Measurements from ENCODE around the gene TSSK1B. TPM values are rescaled to one million over a fixed set of nuclear protein-coding genes. Genes with fewer than 3 reads are reported as not detected.

TSSK1B gene
- total RNA-seq, 1 experiment from 2014 or later: 0.17 TPM

GRCh38 chr5:113450462-113450861, 15.7 kb upstream of the TSSK1B start:
- no peak overlapping the region for H3K18ac ChIP-seq (ENCODE audit: insufficient read length, low read depth, low read length)

More at GRCh38 chr5:113450462-113450861, 15.7 kb upstream of the TSSK1B start:
- Histone ChIP-seq H2BK5ac (ENCODE audit: insufficient read length, low read length) (no peak overlapping the region), H3K4me1 (ENCODE audit: insufficient read depth, low read length) (no peaks in the 10 kb centered on the region), H3K27ac (ENCODE audit: insufficient read length, low read depth, low read length) (no peak overlapping the region), H3K79me2 (ENCODE audit: insufficient read depth, low read length) (no peaks in the 10 kb centered on the region), H3K9me3 (ENCODE audit: control insufficient read depth, low read depth, low read length) (no peaks in the 10 kb centered on the region), H3K4me2 (ENCODE audit: insufficient read depth, insufficient read length, low read length) (no peak overlapping the region), H4K20me1 (ENCODE audit: control insufficient read depth, insufficient read depth, insufficient read length) (no peaks in the 10 kb centered on the region), H3K27me3 (ENCODE audit: insufficient read depth, low read length) (no peaks in the 10 kb centered on the region), H2BK12ac (ENCODE audit: insufficient read length, low read depth, low read length) (no peak overlapping the region), H3T11ph (ENCODE audit: low read length) (no peak overlapping the region), H2BK20ac (ENCODE audit: low read depth, low read length, poor library complexity, severe bottlenecking) (no peak overlapping the region), H2BK15ac (ENCODE audit: low read depth, low read length) (no peak overlapping the region), H2AK5ac (ENCODE audit: insufficient read length, low read length) (no peak overlapping the region), H3K4ac (ENCODE audit: low read depth, low read length) (no peak overlapping the region), H4K8ac (replicated peaks; ENCODE audit: insufficient read length, low read depth, low read length) (no peak overlapping the region), H3K56ac (ENCODE audit: insufficient read length, low read depth, low read length) (no peak overlapping the region), H3K23me2 (ENCODE audit: insufficient read length, low read depth, low read length, poor library complexity, severe bottlenecking) (no peaks in the 10 kb centered on the region), H2BK120ac (ENCODE audit: low read depth, low read length, poor library complexity, severe bottlenecking) (no peak overlapping the region), H2AFZ (ENCODE audit: low read length) (no peak overlapping the region), H4K5ac (ENCODE audit: insufficient read length, low read depth, low read length) (no peak overlapping the region), H3K23ac (ENCODE audit: insufficient read length, low read depth, low read length) (no peak overlapping the region), H3K9ac (ENCODE audit: extremely low read depth, insufficient read length, low read length) (no peak overlapping the region), H3K79me1 (ENCODE audit: insufficient read depth, low read depth, low read length, poor library complexity, severe bottlenecking) (no peaks in the 10 kb centered on the region), H4K91ac (ENCODE audit: insufficient read length, low read depth, low read length) (no peak overlapping the region), H3K14ac (ENCODE audit: insufficient read depth, low read length) (no peak overlapping the region)
- no peak overlapping the region for H3K4me3 Mint-ChIP-seq
- H3K9me3 Mint-ChIP-seq: peaks cover 3 to 4% of the 10 kb centered on the region in 2 experiments; a peak in 2 of 5 replicates
- H3K27me3 Mint-ChIP-seq (ENCODE audit: low read depth): no peaks in the 10 kb centered on the region
- no peak for DNase-seq
- H3K27ac Mint-ChIP-seq: no peak overlapping the region
- H3K4me1 Mint-ChIP-seq: no peaks in the 10 kb centered on the region
- peaks cover 0 to 1% (median 0%) of the 10 kb centered on the region in 3 experiments; a peak in 1 of 7 replicates for H3K36me3 Mint-ChIP-seq (ENCODE audit: insufficient read depth in 1 of 3, low read depth in 3 of 3)
- WGBS (ENCODE audit: extremely low coverage, insufficient read length, low lambda C conversion rate): no CpG with 5 or more reads among the region's 2 CpGs
- no peak for TF ChIP-seq CTCF (conservative IDR thresholded peaks at IDR 0.05)

Measured in H9 (cell line).